Activated CD8-positive, alpha-beta memory T cell treated with anti-CD3 and anti-CD28 coated beads for 24 hours (primary cell): ENCODE results near the gene SLC4A3.
A peak's percentile ranks its signal among the peaks of the same experiment; 100 is the strongest.

ENCODE experiments used
- DNase-seq: peaks from one replicate; pipeline ENCODE4 v3.0.0-alpha.2; 2020

The SLC4A3 gene

GRCh38 chr2:219627103-219628100, at the start of gene SLC4A3:
TSS of gene SLC4A3 (plus strand) at chr2:219627630. CDS start at chr2:219627993, 363 bp downstream.
- DNase-seq: no peak

GRCh38 chr2:219578811-219579613, 48.4 kb upstream of the SLC4A3 start:
- DNase-seq: no peak

GRCh38 chr2:219581346-219581745, 46.1 kb upstream of the SLC4A3 start:
- DNase-seq: no peak

GRCh38 chr2:219591091-219591490, 36.3 kb upstream of the SLC4A3 start:
- no peak for DNase-seq

- DNase-seq: no peak
These were observed 34.7 kb upstream of the SLC4A3 start for GRCh38 chr2:219592736-219593135.

- no peak for DNase-seq
These were observed 34.3 kb upstream of the SLC4A3 start for GRCh38 chr2:219593154-219593553.

- no peak for DNase-seq
These were observed 32.2 kb upstream of the SLC4A3 start for GRCh38 chr2:219595256-219595655.

GRCh38 chr2:219596954-219597551, 30.4 kb upstream of the SLC4A3 start:
- no peak for DNase-seq

GRCh38 chr2:219597552-219598307, 29.7 kb upstream of the SLC4A3 start, which contains the start of gene STK11IP:
TSS of gene STK11IP (plus strand) at chr2:219597857. CDS start at chr2:219598120, 263 bp downstream.
- peak; percentile 95 for DNase-seq

GRCh38 chr2:219598308-219599078, 28.9 kb upstream of the SLC4A3 start:
- DNase-seq: no peak

- DNase-seq: no peak
These were observed 23.7 kb upstream of the SLC4A3 start for GRCh38 chr2:219603771-219604170.

- no peak for DNase-seq
These were observed 21.8 kb upstream of the SLC4A3 start for GRCh38 chr2:219605607-219605954.

- DNase-seq: no peak
These were observed 19.5 kb upstream of the SLC4A3 start for GRCh38 chr2:219607931-219608330.

- DNase-seq: no peak
These were observed 18.9 kb upstream of the SLC4A3 start for GRCh38 chr2:219608399-219608964.

- DNase-seq: no peak
These were observed 18.2 kb upstream of the SLC4A3 start for GRCh38 chr2:219609149-219609750.

GRCh38 chr2:219611306-219611705, 16.1 kb upstream of the SLC4A3 start:
- DNase-seq: no peak

- no peak for DNase-seq
These were observed 15.4 kb upstream of the SLC4A3 start for GRCh38 chr2:219611866-219612576.

- no peak for DNase-seq
These were observed 14.7 kb upstream of the SLC4A3 start for GRCh38 chr2:219612577-219613286.

GRCh38 chr2:219613461-219614070, 13.9 kb upstream of the SLC4A3 start:
- DNase-seq: no peak
